H9 (cell line): ENCODE data around the gene FRRS1L. TPM values are rescaled to one million over a fixed set of nuclear protein-coding genes. Genes with fewer than 3 reads are reported as not detected.

Experiments
- DNase-seq: peaks from one replicate; pipeline ENCODE4 v3.0.0-alpha.2; 2017
- H2AFZ ChIP-seq: one replicate; pipeline ENCODE4 v1.6.1; 2013; ENCODE audit warnings: mild to moderate bottlenecking, low read length, control low read depth, moderate library complexity
- H2AK5ac ChIP-seq: 2 replicates; pipeline ENCODE4 v1.6.1; 2013; ENCODE audit warnings: low read length, control low read depth, mixed read lengths; ENCODE audit not compliant: insufficient read length
- H2BK120ac ChIP-seq: one replicate; pipeline ENCODE4 v1.6.1; 2013; ENCODE audit warnings: low read depth, mild to moderate bottlenecking, low read length, control low read depth, inconsistent platforms; ENCODE audit not compliant: poor library complexity, severe bottlenecking
- H2BK12ac ChIP-seq: 2 replicates; pipeline ENCODE4 v1.6.1; 2013; ENCODE audit warnings: low read length, control low read depth, mixed read lengths, low read depth; ENCODE audit not compliant: insufficient read length
- H2BK15ac ChIP-seq: 2 replicates; pipeline ENCODE4 v1.6.1; 2013; ENCODE audit warnings: low read depth, low read length, control low read depth
- H2BK20ac ChIP-seq: one replicate; pipeline ENCODE4 v1.6.1; 2013; ENCODE audit warnings: low read depth, mild to moderate bottlenecking, low read length, control low read depth, inconsistent platforms; ENCODE audit not compliant: poor library complexity, severe bottlenecking
- H2BK5ac ChIP-seq: 2 replicates; pipeline ENCODE4 v1.6.1; 2013; ENCODE audit warnings: low read length, control low read depth, mixed read lengths; ENCODE audit not compliant: insufficient read length
- H3K14ac ChIP-seq: 2 replicates; pipeline ENCODE4 v1.6.1; 2013; ENCODE audit warnings: low read length, control low read depth; ENCODE audit not compliant: insufficient read depth
- H3K18ac ChIP-seq: 2 replicates; pipeline ENCODE4 v1.6.1; 2013; ENCODE audit warnings: low read depth, mild to moderate bottlenecking, mixed read lengths, low read length, control low read depth; ENCODE audit not compliant: insufficient read length
- H3K23ac ChIP-seq: 2 replicates; pipeline ENCODE4 v1.6.1; 2013; ENCODE audit warnings: low read length, control low read depth, mixed read lengths, low read depth; ENCODE audit not compliant: insufficient read length
- H3K23me2 ChIP-seq: 2 replicates; pipeline ENCODE4 v1.6.1; 2013; ENCODE audit warnings: low read depth, mild to moderate bottlenecking, mixed read lengths, low read length, control low read depth; ENCODE audit not compliant: insufficient read length, poor library complexity, severe bottlenecking
- H3K27ac ChIP-seq: 2 replicates; pipeline ENCODE4 v1.5.1; 2013; ENCODE audit warnings: low read length, control low read depth, mixed read lengths, low read depth; ENCODE audit not compliant: insufficient read length
- H3K27me3 ChIP-seq: 2 replicates; pipeline ENCODE4 v1.6.1; 2013; ENCODE audit warnings: low read length, control low read depth, inconsistent platforms; ENCODE audit not compliant: insufficient read depth
- H3K4ac ChIP-seq: 2 replicates; pipeline ENCODE4 v1.6.1; 2013; ENCODE audit warnings: low read depth, mild to moderate bottlenecking, control low read depth, inconsistent platforms, low read length, moderate library complexity
- H3K4me1 ChIP-seq: 2 replicates; pipeline ENCODE4 v1.6.1; 2013; ENCODE audit warnings: low read length, control low read depth, inconsistent platforms; ENCODE audit not compliant: insufficient read depth
- H3K4me2 ChIP-seq: 2 replicates; pipeline ENCODE4 v1.6.1; 2013; ENCODE audit warnings: low read length, control low read depth, mixed read lengths; ENCODE audit not compliant: insufficient read length, insufficient read depth
- H3K56ac ChIP-seq: 2 replicates; pipeline ENCODE4 v1.6.1; 2013; ENCODE audit warnings: low read depth, mild to moderate bottlenecking, mixed read lengths, low read length, control low read depth; ENCODE audit not compliant: insufficient read length
- H3K79me1 ChIP-seq: 2 replicates; pipeline ENCODE4 v1.6.1; 2013; ENCODE audit warnings: low read depth, mild to moderate bottlenecking, moderate library complexity, low read length, control low read depth, inconsistent platforms; ENCODE audit not compliant: insufficient read depth, poor library complexity, severe bottlenecking
- H3K79me2 ChIP-seq: 2 replicates; pipeline ENCODE4 v1.6.1; 2013; ENCODE audit warnings: low read length, control low read depth, inconsistent platforms; ENCODE audit not compliant: insufficient read depth
- H3K9ac ChIP-seq: 2 replicates; pipeline ENCODE4 v1.6.1; 2013; ENCODE audit warnings: low read length, control low read depth, mixed read lengths; ENCODE audit not compliant: insufficient read length; ENCODE audit errors: extremely low read depth
- H3K9me3 ChIP-seq: one replicate; pipeline ENCODE4 v1.6.1; 2013; ENCODE audit warnings: low read depth, low read length, inconsistent platforms; ENCODE audit not compliant: control insufficient read depth
- H3T11ph ChIP-seq: one replicate; pipeline ENCODE4 v1.6.1; 2013; ENCODE audit warnings: mild to moderate bottlenecking, low read length, control low read depth, inconsistent platforms
- H4K20me1 ChIP-seq: one replicate; pipeline ENCODE4 v1.6.1; 2013; ENCODE audit not compliant: control insufficient read depth, insufficient read length, insufficient read depth
- H4K5ac ChIP-seq: 2 replicates; pipeline ENCODE4 v1.6.1; 2013; ENCODE audit warnings: low read depth, mild to moderate bottlenecking, mixed read lengths, low read length, control low read depth; ENCODE audit not compliant: insufficient read length
- H4K8ac ChIP-seq: replicated peaks from 2 replicates; pipeline ENCODE4 v1.6.1; 2013; ENCODE audit warnings: low read length, control low read depth, mixed read lengths, low read depth; ENCODE audit not compliant: insufficient read length
- H4K91ac ChIP-seq: 2 replicates; pipeline ENCODE4 v1.6.1; 2013; ENCODE audit warnings: low read depth, mild to moderate bottlenecking, moderate library complexity, mixed read lengths, low read length, control low read depth; ENCODE audit not compliant: insufficient read length
- H3K27ac Mint-ChIP-seq, 3 experiments: 2 replicates in 2 of 3; 3 replicates in 1 of 3; pipeline ENCODE4 v1.8.0; 2020 to 2021; ENCODE audit warnings: mixed read lengths in 3 of 3, mild to moderate bottlenecking in 1 of 3, moderate library complexity in 1 of 3
- H3K27me3 Mint-ChIP-seq: 2 replicates; pipeline ENCODE4 v1.8.0; 2021; ENCODE audit warnings: low read depth, mild to moderate bottlenecking, moderate library complexity, mixed read lengths
- H3K36me3 Mint-ChIP-seq, 3 experiments: 2 replicates in 2 of 3; 3 replicates in 1 of 3; pipeline ENCODE4 v1.8.0; 2020 to 2021; ENCODE audit warnings: low read depth in 3 of 3, mixed read lengths in 3 of 3; ENCODE audit not compliant: insufficient read depth in 1 of 3
- H3K4me1 Mint-ChIP-seq, 2 experiments: 2 replicates each; pipeline ENCODE4 v1.8.0; 2020; ENCODE audit warnings: mixed read lengths in 2 of 2
- H3K4me3 Mint-ChIP-seq, 2 experiments: 2 replicates in 1 of 2; 3 replicates in 1 of 2; pipeline ENCODE4 v1.8.0; 2020 to 2021; ENCODE audit warnings: mild to moderate bottlenecking in 2 of 2, mixed read lengths in 2 of 2, moderate library complexity in 1 of 2
- H3K9me3 Mint-ChIP-seq, 2 experiments: 2 replicates in 1 of 2; 3 replicates in 1 of 2; pipeline ENCODE4 v1.8.0; 2020; ENCODE audit warnings: mild to moderate bottlenecking in 2 of 2, mixed read lengths in 2 of 2, moderate library complexity in 1 of 2
- WGBS: extraction: QIAGEN DNeasy Blood & Tissue Kit; methylation state at CpG from one replicate; pipeline ENCODE4 v1.1.7; 2013; ENCODE audit warnings: missing lambda C conversion rate, low lambda C conversion rate, mixed read lengths; ENCODE audit not compliant: insufficient read length; ENCODE audit errors: extremely low coverage; 5-methylcytosine and 5-hydroxymethylcytosine counted together
- total RNA-seq: library from RNA; stranded (reverse); gene quantifications from 2 replicates; pipeline ENCODE4 v1.2.1, GENCODE V29; 2021
- TF ChIP-seq, protein P1 (sequence below): fragments of 200-600 bp; sonication (generic); conservative IDR thresholded peaks from 3 replicates; pipeline ENCODE4 v1.8.0; 2021; ENCODE audit warnings: antibody characterized with exemption, mild to moderate bottlenecking

Gene FRRS1L
- total RNA-seq, 1 experiment from 2014 or later = 3.3 TPM

DNA sequence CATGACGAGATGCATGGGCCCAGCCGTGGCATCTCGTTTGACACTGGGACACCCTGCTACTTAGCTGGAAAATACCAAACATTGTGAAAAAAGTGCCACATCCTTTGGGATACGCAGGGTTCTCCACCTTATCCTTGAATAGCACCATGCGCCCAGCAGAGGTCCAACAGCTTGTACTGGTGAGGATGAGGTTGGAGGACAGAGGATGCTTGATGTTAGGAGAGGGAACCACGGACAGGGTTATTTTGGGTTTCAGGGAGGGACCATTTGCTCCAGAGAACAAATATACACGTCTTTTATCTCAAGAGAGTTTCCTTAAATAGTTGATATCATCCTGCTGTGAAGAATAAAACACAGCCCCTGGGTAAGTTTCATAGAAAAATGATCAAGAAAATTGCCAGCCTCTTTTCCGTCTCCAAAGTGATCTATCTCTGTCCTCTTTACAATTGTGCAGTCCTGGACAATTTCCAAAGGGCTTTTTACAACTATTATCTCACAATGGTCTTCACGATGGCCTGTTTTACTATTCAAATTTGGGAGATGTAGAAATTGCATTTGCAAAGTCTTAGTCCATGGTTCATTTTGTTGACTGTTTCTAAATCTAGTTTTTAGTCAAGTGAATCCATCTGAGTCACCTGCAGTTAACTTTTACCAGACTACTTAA, 19.9 kb upstream of the FRRS1L start:
- Histone ChIP-seq H3K14ac (no peak overlapping the region), H3K79me1 (no peaks in the 10 kb centered on the region), H2BK15ac (no peak overlapping the region), H2AFZ (no peak overlapping the region), H3K56ac (no peak overlapping the region), H3K79me2 (no peaks in the 10 kb centered on the region), H4K91ac (no peak overlapping the region), H3K27ac (no peak overlapping the region), H4K20me1 (no peaks in the 10 kb centered on the region), H3K4me2 (no peak overlapping the region), H2BK12ac (no peak overlapping the region), H3K18ac (no peak overlapping the region), H2BK20ac (no peak overlapping the region), H4K5ac (no peak overlapping the region), H2AK5ac (no peak overlapping the region), H3K4ac (no peak overlapping the region), H3K4me1 (no peaks in the 10 kb centered on the region), H2BK120ac (no peak overlapping the region), H3T11ph (no peak overlapping the region), H3K9me3 (no peaks in the 10 kb centered on the region), H2BK5ac (no peak overlapping the region), H3K27me3 (no peaks in the 10 kb centered on the region), H3K23ac (no peak overlapping the region), H4K8ac (no peak overlapping the region), H3K9ac (no peak overlapping the region), H3K23me2 (no peaks in the 10 kb centered on the region)
- Mint-ChIP-seq H3K4me1 (peaks cover 4% of the 10 kb centered on the region in 2 experiments), H3K36me3 (no peaks in the 10 kb centered on the region), H3K9me3 (no peaks in the 10 kb centered on the region; a peak in 1 of 5 replicates), H3K27me3 (no peaks in the 10 kb centered on the region; the same call in none of the 2 replicates), H3K4me3 (no peak overlapping the region), H3K27ac (no peak overlapping the region; a peak in 1 of 7 replicates)
- TF ChIP-seq, protein P1, sequence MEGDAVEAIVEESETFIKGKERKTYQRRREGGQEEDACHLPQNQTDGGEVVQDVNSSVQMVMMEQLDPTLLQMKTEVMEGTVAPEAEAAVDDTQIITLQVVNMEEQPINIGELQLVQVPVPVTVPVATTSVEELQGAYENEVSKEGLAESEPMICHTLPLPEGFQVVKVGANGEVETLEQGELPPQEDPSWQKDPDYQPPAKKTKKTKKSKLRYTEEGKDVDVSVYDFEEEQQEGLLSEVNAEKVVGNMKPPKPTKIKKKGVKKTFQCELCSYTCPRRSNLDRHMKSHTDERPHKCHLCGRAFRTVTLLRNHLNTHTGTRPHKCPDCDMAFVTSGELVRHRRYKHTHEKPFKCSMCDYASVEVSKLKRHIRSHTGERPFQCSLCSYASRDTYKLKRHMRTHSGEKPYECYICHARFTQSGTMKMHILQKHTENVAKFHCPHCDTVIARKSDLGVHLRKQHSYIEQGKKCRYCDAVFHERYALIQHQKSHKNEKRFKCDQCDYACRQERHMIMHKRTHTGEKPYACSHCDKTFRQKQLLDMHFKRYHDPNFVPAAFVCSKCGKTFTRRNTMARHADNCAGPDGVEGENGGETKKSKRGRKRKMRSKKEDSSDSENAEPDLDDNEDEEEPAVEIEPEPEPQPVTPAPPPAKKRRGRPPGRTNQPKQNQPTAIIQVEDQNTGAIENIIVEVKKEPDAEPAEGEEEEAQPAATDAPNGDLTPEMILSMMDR = no peak
- no peak for DNase-seq
- no CpG with 5 or more reads among the region's 9 CpGs for WGBS
